ENCODE measurements around the gene NCK1.

DNA sequence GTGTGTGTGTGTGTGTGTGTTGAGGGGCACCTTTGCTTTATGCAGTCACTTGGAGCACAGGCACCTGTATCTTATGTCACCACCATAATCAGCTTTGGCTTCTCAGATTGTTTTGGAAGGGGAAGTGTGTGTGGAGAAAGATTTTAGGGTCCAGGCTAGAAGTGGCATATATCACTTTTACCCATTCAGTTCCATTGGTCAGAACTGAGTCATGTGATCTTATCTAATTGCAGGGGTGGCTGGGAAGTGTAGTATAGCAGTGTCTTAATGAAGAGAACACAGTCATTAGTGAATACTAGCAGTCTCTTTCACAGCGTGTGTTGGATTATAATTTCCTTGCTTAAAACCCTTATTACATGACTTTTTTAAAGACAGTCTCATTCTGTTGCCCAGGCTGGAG is 20.6 kb downstream of the NCK1 start:
- TF ChIP-seq, protein P1, sequence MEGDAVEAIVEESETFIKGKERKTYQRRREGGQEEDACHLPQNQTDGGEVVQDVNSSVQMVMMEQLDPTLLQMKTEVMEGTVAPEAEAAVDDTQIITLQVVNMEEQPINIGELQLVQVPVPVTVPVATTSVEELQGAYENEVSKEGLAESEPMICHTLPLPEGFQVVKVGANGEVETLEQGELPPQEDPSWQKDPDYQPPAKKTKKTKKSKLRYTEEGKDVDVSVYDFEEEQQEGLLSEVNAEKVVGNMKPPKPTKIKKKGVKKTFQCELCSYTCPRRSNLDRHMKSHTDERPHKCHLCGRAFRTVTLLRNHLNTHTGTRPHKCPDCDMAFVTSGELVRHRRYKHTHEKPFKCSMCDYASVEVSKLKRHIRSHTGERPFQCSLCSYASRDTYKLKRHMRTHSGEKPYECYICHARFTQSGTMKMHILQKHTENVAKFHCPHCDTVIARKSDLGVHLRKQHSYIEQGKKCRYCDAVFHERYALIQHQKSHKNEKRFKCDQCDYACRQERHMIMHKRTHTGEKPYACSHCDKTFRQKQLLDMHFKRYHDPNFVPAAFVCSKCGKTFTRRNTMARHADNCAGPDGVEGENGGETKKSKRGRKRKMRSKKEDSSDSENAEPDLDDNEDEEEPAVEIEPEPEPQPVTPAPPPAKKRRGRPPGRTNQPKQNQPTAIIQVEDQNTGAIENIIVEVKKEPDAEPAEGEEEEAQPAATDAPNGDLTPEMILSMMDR (IDR thresholded peaks at IDR 0.05; ENCODE audit: low read length) = no peak
- TF ChIP-seq EZH2 (IDR thresholded peaks at IDR 0.05; ENCODE audit: borderline replicate concordance, low read length) = no peak
